ENCODE measurements around the gene STARD10.

GRCh38 chr11:72716788-72717435, 76.9 kb downstream of the STARD10 start:
- TF ChIP-seq, protein P1, sequence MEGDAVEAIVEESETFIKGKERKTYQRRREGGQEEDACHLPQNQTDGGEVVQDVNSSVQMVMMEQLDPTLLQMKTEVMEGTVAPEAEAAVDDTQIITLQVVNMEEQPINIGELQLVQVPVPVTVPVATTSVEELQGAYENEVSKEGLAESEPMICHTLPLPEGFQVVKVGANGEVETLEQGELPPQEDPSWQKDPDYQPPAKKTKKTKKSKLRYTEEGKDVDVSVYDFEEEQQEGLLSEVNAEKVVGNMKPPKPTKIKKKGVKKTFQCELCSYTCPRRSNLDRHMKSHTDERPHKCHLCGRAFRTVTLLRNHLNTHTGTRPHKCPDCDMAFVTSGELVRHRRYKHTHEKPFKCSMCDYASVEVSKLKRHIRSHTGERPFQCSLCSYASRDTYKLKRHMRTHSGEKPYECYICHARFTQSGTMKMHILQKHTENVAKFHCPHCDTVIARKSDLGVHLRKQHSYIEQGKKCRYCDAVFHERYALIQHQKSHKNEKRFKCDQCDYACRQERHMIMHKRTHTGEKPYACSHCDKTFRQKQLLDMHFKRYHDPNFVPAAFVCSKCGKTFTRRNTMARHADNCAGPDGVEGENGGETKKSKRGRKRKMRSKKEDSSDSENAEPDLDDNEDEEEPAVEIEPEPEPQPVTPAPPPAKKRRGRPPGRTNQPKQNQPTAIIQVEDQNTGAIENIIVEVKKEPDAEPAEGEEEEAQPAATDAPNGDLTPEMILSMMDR (IDR thresholded peaks at IDR 0.05 in 4 of 5, conservative IDR thresholded peaks at IDR 0.05 in 1 of 5) = no peak
- TF ChIP-seq POLR2A (IDR thresholded peaks at IDR 0.05) = no peak

Measured in gastrocnemius medialis (tissue), 4 donors.